GM21717 (cell line): ENCODE data around the gene CINP.

Experiments
- ATAC-seq: cut with Tn5 transposase; IDR thresholded peaks from one replicate; pipeline ENCODE4 v1.9.1; 2021; ENCODE audit warnings: mild to moderate bottlenecking, moderate library complexity; ENCODE audit not compliant: unreplicated experiment

Gene CINP

GRCh38 chr14:102362545-102363181 lies at the start of gene CINP, which contains the start of gene TECPR2:
Gene CINP (minus strand): TSS chr14:102362890. CDS start chr14:102362851, 39 bp downstream.
Gene TECPR2 (plus strand): TSS chr14:102362941. CDS start chr14:102376722, 13,781 bp downstream.
- peak; percentile 81 for ATAC-seq

GRCh38 chr14:102408724-102409123 lies 46.0 kb upstream of the CINP start:
- ATAC-seq: no peak

- no peak for ATAC-seq
Observed at GRCh38 chr14:102407258-102407657, 44.6 kb upstream of the CINP start.

- ATAC-seq: no peak
Observed at GRCh38 chr14:102403028-102403427, 40.3 kb upstream of the CINP start.

- ATAC-seq: no peak
Observed at GRCh38 chr14:102396521-102396920, 33.8 kb upstream of the CINP start.

- ATAC-seq: no peak
Observed at GRCh38 chr14:102394717-102395375, 32.2 kb upstream of the CINP start.

- ATAC-seq: no peak
Observed at GRCh38 chr14:102392506-102392905, 29.8 kb upstream of the CINP start.

GRCh38 chr14:102390064-102390855 lies 27.6 kb upstream of the CINP start:
- ATAC-seq: no peak

GRCh38 chr14:102389246-102389645 lies 26.6 kb upstream of the CINP start:
- ATAC-seq: no peak

- no peak for ATAC-seq
Observed at GRCh38 chr14:102387086-102387485, 24.4 kb upstream of the CINP start.

- ATAC-seq: no peak
Observed at GRCh38 chr14:102378830-102379229, 16.1 kb upstream of the CINP start.

- ATAC-seq: no peak
Observed at GRCh38 chr14:102377696-102378095, 15.0 kb upstream of the CINP start.

- ATAC-seq: no peak
Observed at GRCh38 chr14:102375119-102375518, 12.4 kb upstream of the CINP start.

- no peak for ATAC-seq
Observed at GRCh38 chr14:102374264-102374663, 11.6 kb upstream of the CINP start.

GRCh38 chr14:102373110-102373509 lies 10.4 kb upstream of the CINP start:
- no peak for ATAC-seq

- no peak for ATAC-seq
Observed at GRCh38 chr14:102371361-102371760, 8.7 kb upstream of the CINP start.

GRCh38 chr14:102370305-102370809 lies 7.7 kb upstream of the CINP start:
- ATAC-seq: no peak

GRCh38 chr14:102363182-102363943 lies 673 bp upstream of the CINP start:
- ATAC-seq: peak; percentile 17

- peak; percentile 63 for ATAC-seq
Observed at GRCh38 chr14:102362084-102362483, 606 bp downstream of the CINP start.

- ATAC-seq: no peak
Observed at GRCh38 chr14:102360388-102360787, 2.3 kb downstream of the CINP start.

GRCh38 chr14:102359341-102359740 lies 3.3 kb downstream of the CINP start:
- ATAC-seq: no peak
